COLO668 (cell line): ENCODE results near the gene PADI3.
A peak's percentile ranks its signal among the peaks of the same experiment; 100 is the strongest.

Experiments used
- DNase-seq: peaks from one replicate; lab custom pipeline; 2025; ENCODE audit not compliant: unreplicated experiment; lab: John Stamatoyannopoulos, UW

Gene PADI3

GRCh38 chr1:17248781-17249180 is at the start of gene PADI3:
TSS of gene PADI3 (plus strand) at chr1:17249098. CDS start at chr1:17249138, 40 bp downstream.
- DNase-seq = no peak

GRCh38 chr1:17199267-17200044 is 49.4 kb upstream of the PADI3 start:
- DNase-seq = no peak

GRCh38 chr1:17200246-17200645 is 48.7 kb upstream of the PADI3 start:
- DNase-seq = no peak

DNA sequence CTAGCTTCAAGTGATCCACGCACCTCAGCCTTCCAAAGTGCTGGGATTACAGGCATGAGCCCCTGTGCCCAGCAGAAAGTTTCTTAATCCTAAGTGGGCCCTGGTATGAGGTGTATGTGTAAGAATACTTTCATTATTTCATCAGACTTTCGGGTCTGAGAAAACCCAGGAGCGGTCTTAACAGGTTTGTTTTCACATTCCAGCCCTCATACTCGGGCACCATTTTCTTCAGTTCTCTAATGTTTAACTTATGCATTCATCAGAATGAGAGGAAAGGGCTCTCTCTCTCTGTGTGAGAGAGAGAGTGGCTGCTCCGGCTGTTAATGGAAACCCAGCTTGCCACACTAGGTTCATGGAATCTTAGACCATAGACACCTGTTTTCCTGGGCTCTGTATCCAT is 48.1 kb upstream of the PADI3 start:
- DNase-seq = no peak

DNA sequence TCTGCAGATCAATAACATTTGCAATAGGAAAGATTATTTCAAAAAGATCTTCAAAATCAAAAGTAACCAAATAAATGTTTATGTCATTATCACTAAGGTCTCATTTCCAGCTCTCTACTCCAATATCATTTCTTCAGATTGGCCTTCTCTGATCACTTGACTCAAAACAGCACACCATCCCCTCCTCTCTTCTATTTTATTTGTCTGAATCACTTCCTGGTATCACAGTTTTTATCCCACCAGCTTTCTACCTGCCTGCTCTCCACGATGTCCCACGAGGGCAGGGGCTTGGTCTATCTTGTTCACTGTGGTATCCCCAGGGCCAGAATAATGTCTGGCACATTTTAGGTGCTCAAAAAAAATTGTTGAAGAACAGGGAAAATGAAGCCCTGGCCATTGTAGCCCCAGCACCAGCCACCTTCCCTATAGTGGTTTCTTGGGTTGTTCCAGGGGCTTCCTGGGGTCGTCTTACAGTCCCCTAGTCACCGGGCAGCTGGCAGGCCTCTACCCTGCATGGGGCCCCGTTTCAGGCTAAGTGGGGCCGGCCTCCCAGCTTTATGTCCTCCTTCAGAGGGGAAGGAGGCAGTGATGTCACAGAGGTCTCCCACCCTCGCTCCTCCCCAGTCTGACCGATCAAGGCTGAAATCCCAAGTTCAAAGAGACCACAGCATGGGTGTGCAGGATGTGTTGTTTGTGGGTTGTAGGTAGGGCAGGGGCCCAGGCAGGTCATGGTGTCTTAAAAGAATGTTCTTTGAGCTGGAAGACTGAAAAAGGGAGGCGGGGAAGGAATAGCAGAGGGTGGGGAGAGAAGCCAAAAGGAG is 47.5 kb upstream of the PADI3 start:
- DNase-seq = no peak

DNA sequence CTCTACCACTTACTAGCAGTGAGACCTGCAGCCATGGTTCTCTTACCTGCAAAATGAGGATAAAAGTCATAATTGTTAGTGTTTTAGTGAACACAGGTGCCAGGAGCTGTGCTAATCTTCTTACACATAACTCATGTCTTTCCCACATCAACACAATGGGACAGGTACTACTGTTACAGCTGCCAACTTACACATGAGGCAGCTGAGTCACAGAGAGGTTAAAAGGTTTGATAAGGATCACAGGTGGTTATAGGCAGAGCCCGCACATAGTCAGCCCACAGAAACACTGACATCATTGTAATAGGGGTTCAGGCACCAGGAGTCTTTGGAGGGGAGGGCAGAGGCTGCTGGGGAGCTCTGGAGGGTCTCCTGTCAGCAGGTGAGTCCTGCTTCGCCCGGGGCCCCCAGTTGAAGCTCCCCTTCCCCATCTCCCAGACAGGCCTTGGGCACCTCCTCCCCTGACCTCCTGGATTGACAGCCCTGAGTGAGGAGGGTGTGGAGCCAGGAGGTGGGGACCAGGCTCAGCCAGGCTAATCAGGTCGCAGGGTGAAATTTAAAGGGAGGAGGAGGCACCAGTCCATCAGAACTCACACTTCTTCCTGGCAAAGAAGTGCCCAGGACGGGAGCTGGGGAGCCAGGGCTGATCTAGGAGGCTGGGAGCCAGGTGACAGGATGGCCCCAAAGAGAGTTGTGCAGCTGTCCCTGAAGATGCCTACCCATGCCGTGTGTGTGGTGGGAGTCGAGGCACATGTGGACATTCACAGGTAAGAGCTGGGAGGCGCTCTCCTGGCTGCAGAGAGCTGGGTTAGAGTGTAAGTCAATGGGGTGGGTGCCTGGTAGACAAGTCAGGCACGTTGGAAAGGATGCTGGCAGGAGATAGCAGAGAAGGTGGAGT is 44.1 kb upstream of the PADI3 start, which contains the start of gene PADI1:
TSS of gene PADI1 (plus strand) at position 583 of the 895 bp plus-strand sequence. CDS start at position 673, 90 bp downstream.
- no peak for DNase-seq

- DNase-seq = no peak
Observed at GRCh38 chr1:17205652-17206051, 43.2 kb upstream of the PADI3 start.

DNA sequence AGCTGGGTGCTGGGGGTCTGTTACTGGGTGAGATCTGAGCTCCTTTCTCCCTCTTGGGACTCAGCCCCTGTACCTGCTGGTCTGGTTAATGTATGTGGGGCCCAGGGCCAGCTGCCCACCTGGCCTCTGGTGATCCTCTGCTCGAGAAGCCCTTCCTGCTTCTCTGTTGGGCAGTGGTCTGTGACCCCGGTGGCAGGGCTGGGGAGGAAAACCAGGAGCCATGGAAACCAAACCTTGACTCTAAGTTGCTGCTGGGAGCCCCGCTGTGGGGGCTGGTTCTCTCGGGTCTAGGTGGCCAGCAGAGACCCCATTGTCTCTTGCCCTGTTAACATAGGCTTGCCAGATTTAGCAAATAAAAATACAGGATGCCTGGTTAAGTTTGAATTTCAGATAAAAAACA is 42.7 kb upstream of the PADI3 start:
- no peak for DNase-seq

DNA sequence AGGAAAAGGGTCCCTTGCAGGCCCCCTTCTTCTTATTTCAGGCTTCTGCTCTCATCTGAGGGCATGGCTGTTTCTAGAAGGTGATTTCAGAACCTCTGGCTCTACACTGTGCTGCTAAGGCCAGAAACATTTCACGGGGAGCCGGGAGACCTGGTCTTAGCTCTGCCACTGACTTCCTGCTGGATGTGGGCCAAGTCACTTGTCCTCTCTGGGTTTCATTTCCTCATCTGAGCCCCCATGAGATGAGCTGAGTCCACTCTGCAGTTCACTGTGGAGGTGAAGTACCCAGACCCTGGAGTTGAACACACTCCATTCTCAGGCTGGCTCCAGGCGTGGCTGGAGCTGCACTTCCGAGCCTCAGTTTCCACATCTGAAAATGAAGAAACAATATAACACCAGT is 41.9 kb upstream of the PADI3 start:
- peak; percentile 21 for DNase-seq

DNA sequence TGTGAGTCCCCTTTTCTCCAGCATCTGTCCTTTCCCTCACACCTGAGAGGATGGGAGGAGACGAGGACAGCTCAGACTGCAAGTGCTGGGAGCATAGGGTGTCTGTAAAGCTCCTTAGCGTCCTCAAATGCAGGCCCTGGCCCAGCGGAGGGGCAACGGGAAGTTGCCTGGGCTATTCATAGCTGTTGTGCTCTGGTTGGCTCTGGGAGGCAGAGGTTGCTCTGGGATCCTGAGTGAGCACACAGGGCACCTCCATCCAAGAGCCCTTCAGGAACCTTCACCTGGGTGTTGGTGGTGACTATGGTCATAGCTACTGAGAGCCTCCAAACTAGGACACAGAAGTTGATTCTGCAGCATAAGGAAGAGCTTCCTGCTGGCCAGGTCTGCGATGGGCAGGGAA is 41.4 kb upstream of the PADI3 start:
- no peak for DNase-seq

DNA sequence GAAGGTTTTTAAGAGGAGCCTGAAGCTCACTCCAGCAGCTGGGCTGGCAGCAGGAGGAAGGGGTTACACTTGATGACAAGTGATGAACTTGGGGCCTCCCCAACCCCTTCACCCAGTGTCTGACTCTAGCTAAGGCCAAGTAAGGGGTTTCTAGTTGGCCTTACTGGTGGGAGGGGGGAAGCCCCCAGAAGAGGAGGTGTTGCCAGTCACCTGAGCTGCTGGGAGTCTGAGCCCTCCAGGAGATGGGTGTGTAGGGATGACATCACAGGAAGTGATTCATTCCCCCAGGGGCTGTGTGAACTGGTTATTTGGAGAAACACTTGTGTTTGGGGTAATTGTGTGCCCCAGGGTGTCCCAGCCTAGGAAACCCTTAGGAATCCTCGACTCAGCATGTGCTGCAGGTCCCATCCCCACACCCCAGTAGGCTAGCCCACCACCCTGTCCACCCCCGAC is 40.9 kb upstream of the PADI3 start:
- peak; percentile 41 for DNase-seq

DNA sequence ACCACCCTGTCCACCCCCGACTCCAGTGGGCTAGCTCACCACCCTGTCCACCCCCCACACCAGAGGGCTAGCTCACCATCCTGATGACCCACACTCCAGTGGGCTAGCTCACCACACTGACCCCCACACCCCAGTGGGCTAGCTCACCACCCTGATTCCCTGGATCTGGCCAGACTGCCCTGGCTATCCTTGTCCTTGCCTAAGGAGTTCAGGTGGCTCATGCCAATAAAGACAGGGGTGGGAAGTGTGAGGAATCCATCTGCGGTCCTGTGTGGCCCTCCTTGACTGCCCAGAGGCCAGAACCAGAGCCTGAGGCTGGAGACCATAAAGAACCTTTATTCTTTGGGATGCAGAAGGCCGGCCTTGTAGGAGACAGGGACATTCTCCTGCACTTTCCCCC is 40.4 kb upstream of the PADI3 start:
- no peak for DNase-seq

- DNase-seq = no peak
Observed at GRCh38 chr1:17209430-17209829, 39.5 kb upstream of the PADI3 start.

GRCh38 chr1:17210176-17210575 is 38.7 kb upstream of the PADI3 start:
- no peak for DNase-seq

GRCh38 chr1:17211377-17211776 is 37.5 kb upstream of the PADI3 start:
- no peak for DNase-seq

GRCh38 chr1:17212009-17212408 is 36.9 kb upstream of the PADI3 start:
- peak; percentile 46 for DNase-seq

- DNase-seq = peak; percentile 85
Observed at GRCh38 chr1:17212487-17213121, 36.3 kb upstream of the PADI3 start.

DNA sequence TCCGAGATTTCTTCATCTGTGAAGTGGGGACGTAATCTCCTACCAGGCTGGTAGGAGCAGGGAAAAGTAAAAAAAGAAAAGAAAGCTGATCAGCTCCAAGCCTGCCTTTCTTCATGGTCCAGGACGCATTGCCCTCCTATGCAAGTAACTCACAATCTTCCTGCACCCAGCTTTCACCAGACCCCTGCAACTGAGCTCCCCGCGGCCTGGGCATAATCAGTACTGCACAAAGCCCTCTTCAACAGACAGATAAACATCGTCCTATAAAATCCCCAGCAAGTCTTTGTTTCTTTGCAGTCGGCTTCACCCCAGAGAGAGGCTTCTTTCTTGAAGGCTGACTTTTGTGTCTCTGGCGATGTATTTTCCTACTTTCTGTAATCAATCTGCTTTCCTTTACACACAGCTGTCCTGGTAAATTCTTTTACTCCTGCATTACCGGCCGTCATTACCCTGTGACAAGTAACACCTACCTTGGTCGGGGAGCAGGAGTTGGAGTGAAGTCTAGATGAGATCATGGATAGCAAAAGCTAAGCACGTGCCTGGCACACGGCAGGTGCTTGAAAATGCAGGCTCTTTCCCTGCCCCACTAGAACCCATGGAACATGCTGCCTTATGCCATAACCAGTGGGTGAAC is 35.6 kb upstream of the PADI3 start:
- no peak for DNase-seq

- DNase-seq = no peak
Observed at GRCh38 chr1:17213782-17214148, 35.1 kb upstream of the PADI3 start.

GRCh38 chr1:17214876-17215544 is 33.9 kb upstream of the PADI3 start:
- DNase-seq = no peak
